Measurements from ENCODE around the gene C7.
"Not testable (repeated sequence)": the region's sequence is repeated elsewhere in the genome, so short reads cannot be mapped to it uniquely, and the experiment has no call there.

The C7 gene

GRCh38 chr5:40873286-40873880 is 35.9 kb upstream of the C7 start:
- in situ Hi-C loops (cut with HindIII; ENCODE audit: low pct_ligation_motif_present, low sequenced_read_pairs), result no loop called here
- no peaks in the 10 kb centered on the region for H3K36me3 ChIP-seq (replicated peaks)
- no peak overlapping the region for H3K27ac ChIP-seq
- no peak overlapping the region for H3K4me3 ChIP-seq (ENCODE audit: low read depth, low read length)
- H3K27me3 ChIP-seq (replicated peaks), result no peaks in the 10 kb centered on the region
- no peak for DNase-seq
- no peak for TF ChIP-seq CTCF (IDR thresholded peaks at IDR 0.05; ENCODE audit: low read depth, low read length, missing control alignments)

- Histone ChIP-seq H3K27ac (no peak overlapping the region), H3K4me3 (ENCODE audit: low read depth, low read length) (no peak overlapping the region), H3K36me3 (replicated peaks) (no peaks in the 10 kb centered on the region), H3K27me3 (replicated peaks) (no peaks in the 10 kb centered on the region)
- TF ChIP-seq CTCF (IDR thresholded peaks at IDR 0.05; ENCODE audit: low read depth, low read length, missing control alignments), result no peak
- no peak for DNase-seq
- in situ Hi-C loops (cut with HindIII; ENCODE audit: low pct_ligation_motif_present, low sequenced_read_pairs), result no loop called here
Observed at GRCh38 chr5:40875958-40876357, 33.3 kb upstream of the C7 start.

GRCh38 chr5:40877371-40877988 is 31.8 kb upstream of the C7 start:
- Histone ChIP-seq H3K4me3 (ENCODE audit: low read depth, low read length) (no peak overlapping the region), H3K36me3 (replicated peaks) (no peaks in the 10 kb centered on the region), H3K27ac (no peak overlapping the region), H3K27me3 (replicated peaks) (no peaks in the 10 kb centered on the region)
- in situ Hi-C loops (cut with HindIII; ENCODE audit: low pct_ligation_motif_present, low sequenced_read_pairs), result no loop called here
- no peak for TF ChIP-seq CTCF (IDR thresholded peaks at IDR 0.05; ENCODE audit: low read depth, low read length, missing control alignments)
- no peak for DNase-seq

- in situ Hi-C loops (cut with HindIII; ENCODE audit: low pct_ligation_motif_present, low sequenced_read_pairs), result no loop called here
- no peak overlapping the region for H3K4me3 ChIP-seq (ENCODE audit: low read depth, low read length)
- H3K27ac ChIP-seq, result no peak overlapping the region
- no peaks in the 10 kb centered on the region for H3K36me3 ChIP-seq (replicated peaks)
- H3K27me3 ChIP-seq (replicated peaks), result no peaks in the 10 kb centered on the region
- no peak for DNase-seq
- TF ChIP-seq CTCF (IDR thresholded peaks at IDR 0.05; ENCODE audit: low read depth, low read length, missing control alignments), result peak; percentile 20
Observed at GRCh38 chr5:40879163-40879942, 29.9 kb upstream of the C7 start.

- in situ Hi-C loops (cut with HindIII; ENCODE audit: low pct_ligation_motif_present, low sequenced_read_pairs), result no loop called here
- Histone ChIP-seq H3K4me3 (ENCODE audit: low read depth, low read length) (no peak overlapping the region), H3K36me3 (replicated peaks) (no peaks in the 10 kb centered on the region), H3K27ac (no peak overlapping the region), H3K27me3 (replicated peaks) (no peaks in the 10 kb centered on the region)
- TF ChIP-seq CTCF (IDR thresholded peaks at IDR 0.05; ENCODE audit: low read depth, low read length, missing control alignments), result no peak
- DNase-seq, result no peak
Observed at GRCh38 chr5:40882291-40882690, 27.0 kb upstream of the C7 start.

GRCh38 chr5:40883051-40883450 is 26.2 kb upstream of the C7 start:
- H3K36me3 ChIP-seq (replicated peaks); DNase-seq; H3K27me3 ChIP-seq (replicated peaks); H3K4me3 ChIP-seq (ENCODE audit: low read depth, low read length); in situ Hi-C loops (cut with HindIII; ENCODE audit: low pct_ligation_motif_present, low sequenced_read_pairs); H3K27ac ChIP-seq: not testable (repeated sequence)

- H3K27me3 ChIP-seq (replicated peaks); H3K4me3 ChIP-seq (ENCODE audit: low read depth, low read length); H3K27ac ChIP-seq; H3K36me3 ChIP-seq (replicated peaks); in situ Hi-C loops (cut with HindIII; ENCODE audit: low pct_ligation_motif_present, low sequenced_read_pairs); DNase-seq: not testable (repeated sequence)
Observed at GRCh38 chr5:40895440-40896425, 13.6 kb upstream of the C7 start.

All from brain microvascular endothelial cell (primary cell).